ENCODE measurements around the gene FBN3.

FBN3 gene

GRCh38 chr19:8115805-8116396 is 33.5 kb downstream of the FBN3 start:
- no peak for TF ChIP-seq CTCF (IDR thresholded peaks at IDR 0.05; ENCODE audit: low read depth, low read length)

GRCh38 chr19:8113017-8113416 is 36.4 kb downstream of the FBN3 start:
- no peak for DNase-seq (ENCODE audit: extremely low read depth, low read depth)

More at GRCh38 chr19:8115805-8116396, 33.5 kb downstream of the FBN3 start:
- DNase-seq (ENCODE audit: extremely low read depth, low read depth): no peak

GRCh38 chr19:8111376-8111775 is 38.0 kb downstream of the FBN3 start:
- no peak for TF ChIP-seq CTCF (IDR thresholded peaks at IDR 0.05; ENCODE audit: low read depth, low read length)
- no peak for DNase-seq (ENCODE audit: extremely low read depth, low read depth)

More at GRCh38 chr19:8113017-8113416, 36.4 kb downstream of the FBN3 start:
- no peak for TF ChIP-seq CTCF (IDR thresholded peaks at IDR 0.05; ENCODE audit: low read depth, low read length)

GRCh38 chr19:8110931-8111330 is 38.5 kb downstream of the FBN3 start:
- TF ChIP-seq CTCF (IDR thresholded peaks at IDR 0.05; ENCODE audit: low read depth, low read length): no peak
- DNase-seq (ENCODE audit: extremely low read depth, low read depth): no peak

- no peak for TF ChIP-seq CTCF (IDR thresholded peaks at IDR 0.05; ENCODE audit: low read depth, low read length)
- no peak for DNase-seq (ENCODE audit: extremely low read depth, low read depth)
These were observed 39.3 kb downstream of the FBN3 start for GRCh38 chr19:8109890-8110662.

GRCh38 chr19:8109455-8109854 is 39.9 kb downstream of the FBN3 start:
- TF ChIP-seq CTCF (IDR thresholded peaks at IDR 0.05; ENCODE audit: low read depth, low read length): no peak
- DNase-seq (ENCODE audit: extremely low read depth, low read depth): no peak

Measured in AG09319 (cell line).